HG02763 (cell line): ENCODE measurements around the gene PRKN.

Experiments used
- ATAC-seq: cut with Tn5 transposase; IDR thresholded peaks from one replicate; pipeline ENCODE4 v1.9.1; 2021; ENCODE audit warnings: mild to moderate bottlenecking, moderate library complexity; ENCODE audit not compliant: unreplicated experiment

The PRKN gene

DNA sequence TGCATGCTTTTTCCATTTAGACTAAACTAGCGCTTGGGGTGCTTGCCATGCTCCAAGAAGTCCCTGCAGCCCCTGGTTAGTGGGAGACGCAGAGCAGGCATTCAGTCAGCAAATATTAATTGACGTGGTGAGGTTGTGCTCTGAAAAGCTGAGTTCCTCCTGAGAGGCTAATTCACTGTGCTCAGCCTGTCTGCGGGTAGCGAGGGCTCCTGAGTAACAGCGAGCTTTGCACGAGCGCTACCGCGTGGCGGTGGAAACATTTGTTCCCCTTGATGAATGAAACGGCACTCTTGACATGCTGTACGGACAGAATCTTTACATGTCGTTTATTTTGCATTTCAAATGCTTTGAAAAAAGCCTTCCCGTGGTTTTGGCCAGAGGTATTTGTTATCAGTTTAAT, 1283.1 kb downstream of the PRKN start:
- ATAC-seq = no peak

DNA sequence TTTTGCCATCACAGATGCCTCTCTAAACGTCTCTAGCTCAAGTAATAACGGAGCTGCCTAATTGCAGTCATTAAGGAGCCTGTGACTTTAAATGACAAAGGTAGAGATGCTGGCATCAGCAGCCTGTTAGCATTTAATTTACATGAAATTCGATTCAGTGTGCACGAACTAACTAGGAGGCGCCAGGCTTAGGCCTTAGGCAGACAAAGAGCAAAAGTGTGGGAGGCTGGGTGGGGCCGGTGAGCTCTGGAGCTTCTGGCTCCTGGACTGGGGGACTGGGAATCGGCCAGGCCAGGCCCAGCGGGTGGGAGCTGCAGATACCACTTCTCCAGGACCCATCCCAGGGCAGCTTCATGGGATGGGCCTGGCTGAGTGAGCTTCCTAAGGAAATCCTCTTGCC, 1283.7 kb downstream of the PRKN start:
- ATAC-seq = no peak

DNA sequence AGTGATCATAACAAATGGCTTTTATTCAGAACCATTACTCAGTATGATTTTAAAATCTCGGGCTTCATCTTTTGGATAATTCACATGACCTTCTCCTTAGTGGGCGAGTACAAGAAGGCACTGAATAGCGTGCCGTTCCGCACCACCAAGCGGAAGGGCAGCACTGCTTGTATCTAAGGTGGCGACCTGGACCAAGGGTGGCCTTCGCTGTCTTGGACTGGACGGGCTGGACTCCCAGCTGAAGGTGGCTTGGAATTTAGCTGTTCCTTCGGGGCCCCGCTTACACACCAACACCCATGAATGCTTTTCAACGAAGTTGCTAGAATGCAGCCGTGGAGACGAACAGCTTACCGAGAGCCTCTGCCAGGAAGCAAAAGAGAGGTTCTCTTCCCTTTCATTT, 1285.1 kb downstream of the PRKN start:
- no peak for ATAC-seq

DNA sequence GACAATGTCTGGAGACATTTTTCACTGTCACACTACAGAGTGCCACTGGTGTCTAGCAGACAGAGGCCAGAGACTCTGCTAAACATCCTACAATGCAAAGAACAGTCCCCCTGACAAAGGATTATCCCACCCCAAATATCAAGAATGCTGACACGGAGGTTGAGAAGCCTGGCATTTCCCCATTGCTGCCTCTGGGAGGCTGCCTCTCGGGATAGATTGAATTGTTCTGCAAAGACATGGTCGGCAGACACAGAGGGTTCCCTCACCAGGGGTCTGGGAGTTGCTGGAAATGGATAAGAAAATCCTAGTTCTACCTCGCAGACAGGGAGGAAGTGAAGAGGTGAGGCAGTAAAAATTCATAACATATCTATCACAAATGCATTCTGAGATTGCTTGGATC, 1287.3 kb downstream of the PRKN start:
- ATAC-seq = no peak

DNA sequence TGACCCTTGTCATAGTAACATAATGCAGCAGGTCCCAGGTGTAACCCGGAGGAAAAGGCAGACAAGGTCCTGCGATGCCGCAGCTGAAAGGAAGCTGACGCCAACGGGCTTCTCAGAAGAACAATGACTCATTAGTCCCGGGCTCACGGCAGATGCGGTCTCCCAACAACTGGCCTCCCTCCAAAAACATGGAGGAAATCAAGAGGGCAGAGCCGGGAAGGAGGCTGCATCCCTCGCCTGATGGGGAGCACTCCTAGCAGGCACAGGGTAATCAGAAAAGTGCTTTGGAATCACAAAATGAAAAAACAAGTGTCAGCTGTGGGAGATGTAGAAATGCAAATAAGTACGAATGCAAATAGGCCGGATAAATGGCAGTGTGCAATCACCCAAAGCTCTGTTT, 1288.5 kb downstream of the PRKN start:
- no peak for ATAC-seq

DNA sequence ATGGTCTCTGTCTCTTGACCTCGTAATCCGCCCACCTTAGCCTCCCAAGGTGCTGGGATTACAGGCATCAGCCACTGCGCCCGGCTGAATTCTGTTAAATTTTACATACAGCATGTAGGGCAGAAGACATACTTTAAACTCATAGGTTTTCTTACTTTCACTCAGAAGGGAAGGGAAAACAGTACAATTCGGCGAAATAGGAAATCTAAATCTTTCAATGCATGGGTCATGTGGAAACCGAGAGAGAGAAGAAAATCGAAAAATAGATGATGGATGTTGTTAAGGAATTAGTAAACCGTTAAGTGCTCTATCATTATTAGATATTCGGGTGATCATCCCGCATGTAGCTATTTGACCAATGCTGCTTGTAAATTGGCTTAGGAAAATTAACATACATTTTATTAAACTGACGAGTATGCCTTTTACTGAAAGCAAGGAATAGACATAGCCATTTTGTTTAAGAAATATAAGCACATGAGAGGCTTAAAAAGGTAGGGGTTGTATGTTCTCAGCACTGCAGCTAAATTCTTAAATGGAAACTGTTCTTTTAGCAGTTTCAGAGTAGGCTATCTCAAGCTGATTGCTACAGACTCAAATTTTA, 1289.0 kb downstream of the PRKN start:
- no peak for ATAC-seq

DNA sequence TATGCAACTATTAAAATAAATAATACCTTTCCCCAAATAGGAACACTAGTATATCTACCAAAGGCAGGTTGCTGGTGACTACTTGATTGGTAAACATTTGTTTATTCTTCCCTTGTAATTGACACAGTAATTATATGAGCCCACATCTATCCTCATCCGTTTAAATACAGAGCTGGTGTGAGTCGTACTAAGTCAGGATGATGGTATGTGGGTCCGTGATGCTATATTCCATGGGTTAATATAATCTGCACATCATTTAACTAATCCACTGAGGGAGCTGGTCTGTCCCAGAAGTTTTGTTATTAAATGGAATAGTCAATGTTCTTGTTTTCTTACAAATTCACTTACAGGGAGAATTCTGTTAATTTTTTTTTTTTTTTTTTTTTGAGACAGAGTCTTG, 1289.7 kb downstream of the PRKN start:
- no peak for ATAC-seq

DNA sequence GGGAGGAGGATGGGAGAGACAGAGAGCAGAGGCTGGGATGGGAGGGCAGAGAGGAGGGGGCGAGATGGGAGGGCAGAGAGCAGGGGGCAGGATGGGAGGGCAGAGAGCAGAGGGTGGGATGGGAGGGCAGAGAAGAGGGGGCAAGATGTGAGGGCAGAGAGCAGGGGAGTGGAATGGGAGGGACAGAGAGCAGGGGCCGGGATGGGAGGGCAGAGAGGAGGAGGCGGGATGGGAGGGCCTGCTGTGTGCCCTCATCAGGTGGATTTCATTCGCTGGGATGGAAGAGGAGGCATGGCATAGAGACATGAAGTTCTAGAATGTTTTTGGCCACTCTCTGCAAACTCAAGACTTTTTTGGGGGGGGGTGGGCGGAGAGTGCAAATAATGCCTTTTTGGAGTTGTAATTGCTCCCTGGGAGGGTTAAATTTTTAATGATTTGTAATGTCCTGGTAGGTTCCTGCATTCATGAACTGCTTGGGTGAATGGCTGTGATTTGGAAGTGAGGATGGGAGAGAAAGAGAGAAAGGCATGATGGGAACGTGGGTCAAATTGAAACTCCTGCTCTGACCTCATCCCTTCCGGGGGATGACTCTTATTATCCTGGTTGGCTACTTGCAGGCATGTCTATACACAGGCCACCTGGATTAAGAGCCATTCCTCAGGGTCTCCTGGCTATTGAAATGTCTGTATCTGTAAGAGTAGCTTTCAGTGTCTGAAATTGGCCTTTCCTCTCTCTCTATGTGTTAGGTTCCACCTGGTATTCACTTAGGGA, 1291.3 kb downstream of the PRKN start:
- no peak for ATAC-seq

DNA sequence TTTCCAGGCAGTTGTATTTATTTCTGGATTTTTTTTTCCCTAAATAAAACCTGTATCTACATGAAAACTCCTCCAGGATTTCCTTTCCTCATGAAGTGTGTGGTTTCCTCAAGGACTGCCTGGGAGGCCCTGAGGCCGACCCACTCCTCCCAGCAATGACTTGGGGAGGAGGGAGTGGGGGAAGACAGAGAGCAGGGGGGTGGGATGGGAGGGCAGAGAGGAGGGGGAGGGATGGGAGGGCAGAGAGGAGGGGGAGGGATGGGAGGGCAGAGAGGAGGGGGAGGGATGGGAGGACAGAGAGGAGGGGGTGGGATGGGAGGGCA, 1291.9 kb downstream of the PRKN start:
- no peak for ATAC-seq

DNA sequence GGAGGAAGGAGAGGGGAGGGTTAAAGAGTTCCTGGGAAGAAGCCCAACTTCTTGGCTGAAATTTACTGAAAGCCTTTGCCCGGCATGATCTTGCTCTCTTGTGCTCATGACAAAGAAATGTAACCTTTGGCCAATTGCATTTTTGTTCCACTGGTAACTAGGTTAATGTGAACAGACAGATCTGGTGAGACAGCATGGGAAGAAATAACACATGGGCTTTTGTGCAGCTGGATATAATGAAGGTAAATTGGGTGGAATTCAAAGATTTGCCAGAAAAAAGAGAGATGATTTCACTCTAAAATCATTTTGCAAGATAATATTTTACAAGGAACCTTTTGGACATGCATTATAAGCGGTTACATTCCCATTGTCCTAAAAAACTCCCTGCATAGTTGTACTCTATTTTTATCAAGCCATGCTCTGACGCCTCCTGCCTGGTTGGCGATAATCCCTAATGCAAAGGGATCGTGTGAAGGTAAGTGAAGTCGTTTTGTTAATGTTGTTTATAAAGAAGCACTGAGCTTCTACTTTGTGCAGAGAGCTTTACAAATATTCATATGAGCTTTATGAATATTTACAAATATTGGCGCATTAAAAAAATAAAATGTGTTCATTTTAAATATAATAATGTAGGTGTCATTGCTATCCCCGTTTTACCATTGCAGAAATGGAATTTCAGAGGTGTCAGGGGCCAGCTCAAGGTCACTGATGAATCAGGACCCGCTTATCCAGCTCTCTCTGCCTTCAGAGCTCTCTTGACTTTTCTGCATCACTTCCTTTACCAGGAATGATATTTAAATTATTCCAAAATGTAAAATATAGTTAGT, 1292.4 kb downstream of the PRKN start:
- no peak for ATAC-seq

DNA sequence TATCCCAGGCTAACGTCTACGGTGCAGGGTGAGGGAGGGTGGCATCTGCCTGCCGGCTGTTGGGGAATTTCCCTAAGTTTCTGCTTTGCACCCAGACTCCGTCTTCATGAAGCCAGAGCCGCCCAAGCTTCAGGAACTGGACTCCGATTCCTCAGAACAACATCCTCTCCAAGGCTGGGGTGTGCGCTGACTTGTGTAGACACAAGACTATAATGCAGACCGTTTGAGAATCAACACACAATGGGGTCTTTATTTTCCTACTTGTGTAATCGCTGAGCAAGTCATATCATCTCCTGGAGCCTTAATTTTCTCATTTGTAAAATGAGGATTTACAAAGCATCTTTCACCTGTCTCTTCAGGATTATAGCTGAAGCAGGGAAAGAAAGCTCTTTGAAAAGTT, 1293.2 kb downstream of the PRKN start:
- ATAC-seq = no peak

DNA sequence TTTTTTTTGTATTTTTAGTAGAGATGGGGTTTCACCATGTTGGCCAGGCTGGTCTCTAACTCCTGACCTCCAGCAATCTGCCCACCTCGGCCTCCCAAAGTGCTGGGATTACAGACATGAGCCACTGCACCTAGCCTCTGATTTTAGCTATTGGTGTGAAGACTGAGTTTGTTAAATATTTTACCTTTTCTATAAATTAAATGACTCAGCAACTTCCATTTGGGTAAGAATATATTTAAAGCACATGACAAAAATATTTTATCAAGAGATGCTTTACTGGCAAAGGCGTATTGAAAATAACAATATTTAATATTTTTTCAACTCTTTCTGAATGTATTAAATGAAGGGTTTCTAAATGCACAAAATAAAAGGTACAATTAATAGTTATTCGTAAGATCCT, 1295.0 kb downstream of the PRKN start:
- ATAC-seq = no peak

DNA sequence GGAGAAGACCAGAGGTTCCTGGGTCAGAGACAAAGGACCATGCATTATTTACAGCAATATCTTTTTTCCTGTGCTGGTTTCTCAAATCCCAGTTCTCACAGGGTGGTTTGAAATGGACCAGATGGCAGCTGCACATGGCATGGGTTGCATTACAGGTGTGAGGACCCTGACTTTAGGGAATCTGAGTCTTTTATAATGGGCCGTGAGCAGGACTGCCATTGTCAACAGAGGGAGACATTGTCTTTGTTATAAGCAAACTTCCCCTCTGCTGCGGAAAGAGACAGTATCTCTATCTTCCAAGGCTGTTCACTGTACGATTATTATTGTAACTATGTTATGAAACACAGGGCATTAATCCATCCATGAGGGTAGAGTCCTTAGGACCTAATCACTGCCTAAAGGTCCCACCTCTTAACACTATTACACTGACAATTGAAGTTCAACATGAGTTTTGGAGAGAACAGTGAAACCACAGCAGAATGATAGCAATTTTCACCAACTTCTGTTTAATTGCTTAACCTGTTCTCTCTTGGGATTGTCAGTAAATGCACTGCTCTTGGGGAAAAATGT, 1297.6 kb downstream of the PRKN start:
- no peak for ATAC-seq

DNA sequence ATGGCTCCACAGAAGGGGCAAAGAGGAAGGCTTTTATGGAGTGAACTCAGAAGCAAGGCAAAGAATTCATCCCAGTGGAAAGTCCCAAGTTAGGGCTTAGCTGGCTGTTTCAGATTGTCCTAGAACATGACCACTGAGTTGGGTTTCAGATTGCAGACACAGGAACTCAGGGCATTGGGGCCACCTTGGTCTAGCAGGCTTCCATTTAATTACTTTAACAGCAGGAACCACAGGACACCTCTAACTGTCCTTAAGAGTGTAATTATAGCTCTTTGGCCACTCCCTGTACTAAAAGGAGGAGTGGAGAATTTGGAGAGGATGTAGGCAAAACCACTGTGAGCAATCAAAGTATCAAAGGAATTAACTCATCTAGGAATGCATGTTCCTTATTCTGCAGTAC, 1303.1 kb downstream of the PRKN start:
- ATAC-seq = no peak

DNA sequence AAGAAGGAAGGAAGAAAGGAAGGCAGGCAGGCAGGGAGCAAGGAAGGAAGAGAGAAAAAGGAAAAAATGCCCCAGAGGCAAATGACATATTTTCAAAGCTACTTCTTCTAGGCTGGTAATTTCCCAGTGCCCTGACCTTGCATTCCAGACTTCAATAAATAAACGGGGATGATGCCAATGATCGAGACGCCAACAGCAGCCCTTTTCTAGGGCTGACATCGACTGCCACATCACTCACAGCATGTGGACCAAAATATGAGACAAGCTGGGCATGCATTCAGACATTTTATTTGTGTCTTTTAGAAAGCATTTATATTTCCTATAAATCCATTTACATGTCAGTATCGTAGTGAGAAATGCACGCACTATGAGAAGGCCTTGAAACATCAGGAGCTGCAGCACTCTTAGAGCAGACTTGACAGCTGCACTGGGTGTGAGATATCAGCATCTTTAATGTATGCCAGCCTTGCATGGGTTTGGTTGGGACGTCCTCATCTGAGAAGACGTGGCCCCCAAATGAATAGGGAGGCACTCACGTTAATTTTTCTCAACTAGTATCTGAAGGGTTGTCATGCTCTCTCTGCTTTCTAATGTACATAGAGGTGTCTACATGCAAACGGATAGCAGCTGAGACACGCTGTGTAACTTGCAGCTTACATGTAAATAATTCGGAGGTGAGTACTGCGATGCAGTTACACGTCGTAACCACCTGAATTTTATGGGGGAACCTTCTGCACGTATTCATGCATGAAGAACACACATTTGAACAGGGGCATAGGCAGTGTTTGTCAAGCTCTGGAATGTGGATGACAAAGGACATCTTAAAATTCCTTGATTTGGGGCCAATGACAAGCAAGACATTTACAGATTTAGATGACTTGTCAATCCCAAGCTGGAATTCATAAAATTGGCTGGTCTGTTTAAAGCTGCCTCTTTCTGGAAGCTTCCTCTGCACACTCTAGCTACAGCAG, 1304.6 kb downstream of the PRKN start:
- no peak for ATAC-seq

DNA sequence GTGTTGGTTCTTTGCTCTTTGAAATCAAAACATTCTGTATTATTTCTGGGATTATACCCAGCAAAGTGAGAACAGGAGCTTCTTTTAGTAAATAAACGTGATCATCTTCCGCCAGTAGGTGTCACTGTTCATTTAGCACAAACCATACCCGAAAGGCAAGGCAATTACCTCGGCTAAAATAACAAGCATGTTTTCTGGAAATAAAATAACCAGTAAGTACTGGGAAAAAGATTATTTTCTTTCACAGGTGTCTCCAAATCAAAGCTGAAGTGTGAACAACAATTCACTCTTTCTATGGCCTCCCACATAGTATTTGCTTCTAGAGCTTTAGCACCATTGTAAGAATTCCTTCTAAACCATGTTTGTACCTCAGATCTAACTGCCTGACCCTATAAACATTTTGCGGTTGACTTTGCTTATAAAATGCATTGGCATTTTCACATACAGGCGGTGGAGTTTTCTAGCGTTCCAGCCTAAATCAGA, 1309.1 kb downstream of the PRKN start:
- ATAC-seq = peak; percentile 58

DNA sequence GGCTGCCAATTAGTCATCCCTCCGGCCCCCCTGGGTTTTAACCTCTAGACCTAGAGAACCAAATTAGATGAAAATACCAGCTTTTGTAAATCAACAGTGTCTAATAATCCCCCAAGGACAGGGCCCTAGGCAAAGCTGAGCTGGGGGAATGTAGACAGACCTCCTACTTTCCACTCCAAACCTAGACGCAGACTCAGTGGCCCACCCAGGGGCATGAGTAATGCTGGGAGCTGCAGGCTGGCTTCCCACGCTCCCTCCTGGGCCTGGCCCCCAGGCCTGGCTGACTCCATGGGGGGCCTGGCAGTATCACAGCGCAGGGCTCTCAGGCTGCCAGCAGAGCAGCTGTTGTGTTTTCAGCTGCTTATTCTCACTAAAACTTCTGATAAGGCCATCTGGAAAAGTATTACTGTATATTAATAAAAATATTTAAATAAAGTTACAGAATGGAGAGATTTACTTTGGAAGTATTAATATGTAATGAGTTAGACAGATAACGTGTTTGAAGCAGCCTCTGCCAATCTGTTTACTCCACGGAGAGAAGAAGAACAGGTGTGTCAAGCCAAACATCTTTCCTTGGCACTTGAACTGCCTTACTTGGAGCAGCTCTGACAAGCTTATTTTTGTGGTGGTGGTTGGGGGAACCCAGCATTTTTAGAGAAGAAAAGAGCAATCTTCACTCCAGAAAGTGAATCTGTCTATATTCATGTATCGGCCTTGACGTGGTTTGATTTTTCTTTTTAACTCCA, 1309.7 kb downstream of the PRKN start:
- peak; percentile 16 for ATAC-seq

DNA sequence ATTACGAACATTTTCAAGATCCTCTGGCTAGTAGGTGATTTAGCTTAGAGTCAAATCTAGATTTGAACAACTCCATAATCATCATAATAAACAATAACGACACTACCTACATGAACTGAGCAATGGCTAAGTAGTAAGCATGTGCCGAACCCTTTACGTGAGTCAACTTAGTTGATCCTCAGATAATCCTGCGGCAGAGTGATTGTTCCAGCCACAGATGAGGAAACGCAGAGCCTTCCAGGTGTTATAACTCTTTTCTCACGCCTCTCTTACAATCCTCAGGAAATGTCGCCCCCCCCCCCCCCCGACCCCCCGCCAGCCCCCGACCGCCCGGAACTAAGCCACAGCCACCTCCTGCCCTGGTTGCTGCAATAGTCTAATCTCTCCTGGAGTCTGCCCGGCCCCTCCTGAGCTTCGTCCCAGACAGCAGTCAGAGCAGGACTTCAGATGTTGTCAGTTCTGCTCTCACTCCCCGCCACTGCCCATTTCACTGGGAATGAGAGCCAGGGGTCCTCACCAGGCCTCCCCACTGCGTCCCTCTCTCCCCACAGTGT, 1312.2 kb downstream of the PRKN start:
- ATAC-seq = no peak

DNA sequence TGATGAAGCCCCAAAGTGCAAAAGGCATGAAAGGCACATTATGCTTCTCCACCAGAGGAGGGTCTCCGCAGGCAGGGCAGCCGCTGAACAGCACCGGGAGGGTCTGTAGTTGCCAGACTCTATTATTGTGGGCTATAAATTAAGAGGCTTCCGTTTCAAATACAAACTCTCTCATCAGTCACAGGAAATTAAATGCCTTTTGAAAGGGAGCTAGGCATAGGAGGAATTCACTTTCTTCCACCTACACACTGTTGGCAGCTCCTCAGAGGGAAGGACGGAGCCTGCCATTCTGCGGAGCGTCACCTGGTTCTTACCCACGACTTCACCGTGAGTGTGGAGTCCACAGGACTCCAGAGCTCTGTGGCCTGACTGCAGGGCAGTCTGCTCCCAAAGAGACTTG, 1312.9 kb downstream of the PRKN start:
- no peak for ATAC-seq

DNA sequence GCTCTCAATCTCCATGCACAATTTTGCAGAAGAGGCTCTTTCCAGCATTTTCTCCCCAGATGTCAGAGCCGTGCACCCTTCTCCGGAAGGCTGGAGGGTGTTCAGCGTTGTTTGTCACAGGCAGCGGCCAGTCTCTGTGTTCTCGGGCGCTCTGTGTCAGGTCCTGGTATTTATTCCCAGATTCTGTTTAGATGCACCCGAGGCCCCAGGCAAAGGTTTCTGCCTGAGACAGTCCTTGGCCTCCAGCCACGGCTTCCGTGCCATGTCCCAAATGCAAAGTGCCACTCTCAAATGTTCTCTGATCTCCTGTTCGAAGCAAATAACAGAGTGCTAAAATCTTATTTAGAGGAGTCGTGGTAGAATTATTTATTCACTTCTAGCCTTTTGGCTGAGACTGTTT, 1313.4 kb downstream of the PRKN start:
- ATAC-seq = no peak
